GM12891 (cell line): ENCODE results near the gene ATP6V1G1.

ENCODE experiments used
- PAX5 ChIP-seq: IDR thresholded peaks from 2 replicates; pipeline ENCODE4 v1.6.1; 2011; ENCODE audit warnings: low read length, moderate library complexity, mild to moderate bottlenecking; ENCODE audit not compliant: insufficient read depth, severe bottlenecking
- POLR2A ChIP-seq: IDR thresholded peaks from 2 replicates; pipeline ENCODE4 v1.6.1; 2011; ENCODE audit warnings: low read depth, low read length, control low read depth
- POLR2AphosphoS5 ChIP-seq: IDR thresholded peaks from 2 replicates; pipeline ENCODE4 v1.6.1; 2011; ENCODE audit warnings: low read depth, low read length, control low read depth
- POU2F2 ChIP-seq: IDR thresholded peaks from 2 replicates; pipeline ENCODE4 v1.6.1; 2011; ENCODE audit warnings: low read depth, mild to moderate bottlenecking, control low read depth, low read length, moderate library complexity
- SPI1 ChIP-seq: IDR thresholded peaks from 2 replicates; pipeline ENCODE4 v1.6.1; 2011; ENCODE audit warnings: low read depth, low read length, control low read depth
- TAF1 ChIP-seq: IDR thresholded peaks from 2 replicates; pipeline ENCODE4 v1.6.1; 2011; ENCODE audit warnings: low read depth, low read length, control low read depth

- no peak for TF ChIP-seq POLR2A
- TF ChIP-seq SPI1, result no peak
- TF ChIP-seq TAF1, result no peak
- TF ChIP-seq POLR2AphosphoS5, result no peak
- TF ChIP-seq POU2F2, result no peak
- no peak for TF ChIP-seq PAX5
These were observed 26.8 kb downstream of the ATP6V1G1 start for GRCh38 chr9:114614373-114614772.
